RWPE2 (cell line): ENCODE measurements around the gene ENO4.

ENCODE experiments used
- ATAC-seq: fragments of 200-7000 bp; cut with Tn5 transposase; 3 replicates; pipeline ENCODE4 v1.9.1; 2021; ENCODE audit warnings: low read depth
- DNase-seq: peaks from one replicate; pipeline ENCODE4 v3.0.0-alpha.2; 2020; ENCODE audit warnings: low spot score
- H3K27ac ChIP-seq: fragments of 450-650 bp; 2 replicates; pipeline ENCODE4 v1.5.1; 2017; ENCODE audit warnings: mild to moderate bottlenecking; ENCODE audit not compliant: poor library complexity, severe bottlenecking
- H3K27me3 ChIP-seq: fragments of 250-450 bp; sonication (Bioruptor Pico); 2 replicates; pipeline ENCODE4 v1.5.1; 2021; ENCODE audit warnings: mild to moderate bottlenecking, moderate library complexity; ENCODE audit not compliant: insufficient read depth, poor library complexity, severe bottlenecking
- H3K36me3 ChIP-seq: fragments of 250-450 bp; sonication (Bioruptor Pico); 2 replicates; pipeline ENCODE4 v1.5.1; 2020; ENCODE audit warnings: low read depth, mild to moderate bottlenecking, moderate library complexity
- H3K4me1 ChIP-seq: fragments of 250-450 bp; sonication (Bioruptor Pico); 2 replicates; pipeline ENCODE4 v1.5.1; 2021; ENCODE audit warnings: mild to moderate bottlenecking, moderate library complexity; ENCODE audit not compliant: insufficient read depth, poor library complexity, severe bottlenecking
- H3K4me3 ChIP-seq: fragments of 250-450 bp; sonication (Bioruptor Pico); 2 replicates; pipeline ENCODE4 v1.5.1; 2021; ENCODE audit warnings: mild to moderate bottlenecking, moderate library complexity; ENCODE audit not compliant: severe bottlenecking
- H3K9me3 ChIP-seq: fragments of 250-450 bp; sonication (Bioruptor Pico); 2 replicates; pipeline ENCODE4 v1.5.1; 2021; ENCODE audit warnings: mild to moderate bottlenecking, moderate library complexity; ENCODE audit not compliant: severe bottlenecking
- CTCF ChIP-seq: fragments of 450-650 bp; IDR thresholded peaks from one replicate; pipeline ENCODE4 v1.5.1; 2017; ENCODE audit warnings: mild to moderate bottlenecking, moderate library complexity; ENCODE audit not compliant: poor library complexity, severe bottlenecking

The ENO4 gene

DNA sequence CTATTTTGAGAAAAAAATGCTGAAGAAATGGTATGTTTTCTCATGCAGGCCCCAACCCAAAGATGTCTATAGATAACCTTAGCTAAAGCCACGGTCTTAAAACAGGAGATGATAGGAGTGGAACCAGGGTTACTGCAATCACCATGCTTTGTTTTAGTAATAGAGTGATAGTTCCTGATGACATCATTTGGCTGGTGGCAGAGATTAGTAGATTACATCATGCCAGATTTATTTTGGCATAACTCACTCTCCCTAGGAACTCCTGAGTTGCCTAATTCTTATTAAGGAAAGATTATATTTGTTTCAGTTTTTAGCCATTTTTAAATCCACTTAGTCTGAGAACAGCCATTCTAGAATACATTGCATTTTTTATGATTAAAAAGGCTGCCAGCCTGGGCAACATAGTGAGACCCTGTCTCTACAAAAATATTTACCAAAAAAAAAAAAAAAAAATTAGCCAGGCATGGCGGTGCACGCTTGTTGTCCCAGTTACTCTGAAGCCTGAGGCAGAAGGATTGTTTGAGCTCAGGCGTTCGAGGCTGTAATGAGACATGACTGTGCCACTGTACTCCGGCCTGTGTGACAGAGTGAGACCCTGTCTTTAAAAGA, 17.8 kb downstream of the ENO4 start:
- Histone ChIP-seq H3K27me3 (no peaks in the 10 kb centered on the region), H3K4me3 (no peak overlapping the region), H3K27ac (no peak overlapping the region), H3K9me3 (no peaks in the 10 kb centered on the region), H3K4me1 (no peaks in the 10 kb centered on the region), H3K36me3 (no peaks in the 10 kb centered on the region)
- DNase-seq (no peak), ATAC-seq (no peak)
- TF ChIP-seq CTCF, result no peak

GRCh38 chr10:116868198-116868676, 18.9 kb downstream of the ENO4 start:
- no peaks in the 10 kb centered on the region for H3K4me1 ChIP-seq
- TF ChIP-seq CTCF, result no peak
- no peak overlapping the region for H3K27ac ChIP-seq
- H3K27me3 ChIP-seq, result no peaks in the 10 kb centered on the region
- no peaks in the 10 kb centered on the region for H3K9me3 ChIP-seq
- no peak overlapping the region for H3K4me3 ChIP-seq
- ATAC-seq (no peak), DNase-seq (no peak)
- H3K36me3 ChIP-seq, result no peaks in the 10 kb centered on the region

- no peaks in the 10 kb centered on the region for H3K36me3 ChIP-seq
- H3K9me3 ChIP-seq, result no peaks in the 10 kb centered on the region
- H3K27me3 ChIP-seq, result no peaks in the 10 kb centered on the region
- no peak for TF ChIP-seq CTCF
- no peak overlapping the region for H3K27ac ChIP-seq
- H3K4me3 ChIP-seq, result no peak overlapping the region
- ATAC-seq, result no peak
- DNase-seq, result no peak
- H3K4me1 ChIP-seq, result no peaks in the 10 kb centered on the region
These were observed 19.4 kb downstream of the ENO4 start for GRCh38 chr10:116868722-116869121.

GRCh38 chr10:116870949-116871348, 21.6 kb downstream of the ENO4 start:
- Histone ChIP-seq H3K4me3 (no peak overlapping the region), H3K36me3 (no peaks in the 10 kb centered on the region), H3K27ac (no peak overlapping the region), H3K27me3 (no peaks in the 10 kb centered on the region), H3K9me3 (no peaks in the 10 kb centered on the region), H3K4me1 (no peaks in the 10 kb centered on the region)
- ATAC-seq (no peak), DNase-seq (no peak)
- no peak for TF ChIP-seq CTCF

DNA sequence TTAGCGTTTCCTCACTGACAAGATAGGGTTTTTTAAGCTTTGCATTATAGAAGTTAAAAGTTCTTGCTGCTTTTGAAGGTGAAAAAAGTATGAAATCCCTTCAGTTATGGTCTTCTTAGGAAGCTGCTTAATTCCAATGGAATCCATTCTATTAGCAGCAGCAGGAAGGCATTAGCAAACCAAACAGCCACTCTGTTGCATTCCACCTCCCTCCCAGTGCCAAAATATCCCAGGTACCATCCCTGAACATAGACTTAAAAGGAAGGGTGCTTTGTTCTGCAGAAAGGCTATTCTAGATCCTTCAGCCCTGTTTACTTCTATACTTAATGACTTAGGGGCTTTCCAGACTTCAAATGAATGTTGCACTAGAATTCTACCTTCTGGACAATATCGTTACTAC, 23.8 kb downstream of the ENO4 start:
- Histone ChIP-seq H3K9me3 (no peaks in the 10 kb centered on the region), H3K27me3 (no peaks in the 10 kb centered on the region), H3K27ac (no peak overlapping the region), H3K4me3 (no peak overlapping the region), H3K36me3 (no peaks in the 10 kb centered on the region), H3K4me1 (no peaks in the 10 kb centered on the region)
- no peak for TF ChIP-seq CTCF
- ATAC-seq, result no peak
- no peak for DNase-seq
